NB4 (cell line): ENCODE results near the gene NDUFC2.

ENCODE experiments used
- CTCF ChIP-seq: IDR thresholded peaks from one replicate; pipeline ENCODE4 v1.5.1; 2012; ENCODE audit warnings: low read depth, low read length
- MYC ChIP-seq: IDR thresholded peaks from 2 replicates; pipeline ENCODE4 v1.6.1; 2011; ENCODE audit warnings: low read depth, low read length
- POLR2A ChIP-seq: IDR thresholded peaks from 2 replicates; pipeline ENCODE4 v1.6.1; 2011; ENCODE audit warnings: mild to moderate bottlenecking; ENCODE audit not compliant: insufficient read length; ENCODE audit errors: extremely low read depth

GRCh38 chr11:78054971-78055370 is 24.7 kb downstream of the NDUFC2 start:
- TF ChIP-seq CTCF (no peak), POLR2A (no peak), MYC (no peak)
